ENCODE measurements around the gene MAGIX.
A peak's percentile ranks its signal among the peaks of the same experiment; 100 is the strongest.
"Not testable (repeated sequence)": the region's sequence is repeated elsewhere in the genome, so short reads cannot be mapped to it uniquely, and the experiment has no call there.

The MAGIX gene

GRCh38 chrX:49162620-49163019 lies at the start of gene MAGIX:
Gene MAGIX (plus strand): TSS chrX:49162758. CDS start chrX:49162890, 132 bp downstream.
- no peak for DNase-seq

GRCh38 chrX:49116076-49116475 lies 46.5 kb upstream of the MAGIX start:
- no peak for DNase-seq

- DNase-seq = no peak
Observed at GRCh38 chrX:49116716-49117115, 45.8 kb upstream of the MAGIX start.

- no peak for DNase-seq
Observed at GRCh38 chrX:49117581-49117980, 45.0 kb upstream of the MAGIX start.

- DNase-seq = no peak
Observed at GRCh38 chrX:49120091-49120490, 42.5 kb upstream of the MAGIX start.

GRCh38 chrX:49122499-49122898 lies 40.1 kb upstream of the MAGIX start:
- DNase-seq = no peak

GRCh38 chrX:49127742-49128258 lies 34.8 kb upstream of the MAGIX start:
- not testable (repeated sequence) for DNase-seq

- DNase-seq = no peak
Observed at GRCh38 chrX:49129427-49129826, 33.1 kb upstream of the MAGIX start.

GRCh38 chrX:49132275-49132674 lies 30.3 kb upstream of the MAGIX start:
- DNase-seq = not testable (repeated sequence)

- DNase-seq = no peak
Observed at GRCh38 chrX:49133759-49134158, 28.8 kb upstream of the MAGIX start.

- no peak for DNase-seq
Observed at GRCh38 chrX:49137492-49137891, 25.1 kb upstream of the MAGIX start.

GRCh38 chrX:49139713-49140112 lies 22.8 kb upstream of the MAGIX start:
- no peak for DNase-seq

- peak; percentile 3 for DNase-seq
Observed at GRCh38 chrX:49142264-49142663, 20.3 kb upstream of the MAGIX start.

GRCh38 chrX:49143154-49143553 lies 19.4 kb upstream of the MAGIX start:
- not testable (repeated sequence) for DNase-seq

- DNase-seq = no peak
Observed at GRCh38 chrX:49147282-49147681, 15.3 kb upstream of the MAGIX start.

- no peak for DNase-seq
Observed at GRCh38 chrX:49147936-49148335, 14.6 kb upstream of the MAGIX start.

- not testable (repeated sequence) for DNase-seq
Observed at GRCh38 chrX:49148390-49149100, 14.0 kb upstream of the MAGIX start.

GRCh38 chrX:49149291-49149690 lies 13.3 kb upstream of the MAGIX start:
- DNase-seq = not testable (repeated sequence)

GRCh38 chrX:49153467-49153866 lies 9.1 kb upstream of the MAGIX start:
- no peak for DNase-seq

- DNase-seq = no peak
Observed at GRCh38 chrX:49155243-49155899, 7.2 kb upstream of the MAGIX start.

GRCh38 chrX:49155900-49156837 lies 6.4 kb upstream of the MAGIX start:
- DNase-seq = peak; percentile 87

GRCh38 chrX:49157194-49157593 lies 5.4 kb upstream of the MAGIX start:
- DNase-seq = no peak

GRCh38 chrX:49160908-49161307 lies 1.6 kb upstream of the MAGIX start:
- DNase-seq = no peak
